CD4-positive, alpha-beta memory T cell (primary cell): Measurements from ENCODE around the gene ZNF614. TPM values are rescaled to one million over a fixed set of nuclear protein-coding genes. Genes with fewer than 3 reads are reported as not detected.
"Not testable (repeated sequence)": the region's sequence is repeated elsewhere in the genome, so short reads cannot be mapped to it uniquely, and the experiment has no call there.

Source experiments
- CTCF ChIA-PET: fragments of 350-600 bp; sonication (Branson Sonifier 250); formaldehyde crosslinking; loops from one replicate; lab custom pipeline; 2021; ENCODE audit warnings: inconsistent platforms; ENCODE audit not compliant: partially characterized antibody; lab: Charles Lee
- POLR2A ChIA-PET: fragments of 350-600 bp; sonication (Branson Sonifier 250); formaldehyde crosslinking; loops from one replicate; lab custom pipeline; 2021; ENCODE audit not compliant: partially characterized antibody; lab: Charles Lee
- DNase-seq, 5 donors: peaks; one replicate each; pipeline versions ENCODE4 v3.0.0 to v3.0.0-alpha.2; 2020 to 2022; ENCODE audit warnings: mixed read lengths in 1 of 5
- H3K27ac ChIP-seq: one replicate; pipeline ENCODE4 v1.7.0; 2013; ENCODE audit warnings: low read depth, low read length
- H3K27me3 ChIP-seq: 2 replicates; pipeline ENCODE4 v1.7.0; 2013; ENCODE audit warnings: mild to moderate bottlenecking, low read length, moderate library complexity; ENCODE audit not compliant: insufficient read depth
- H3K36me3 ChIP-seq: 2 replicates; pipeline ENCODE4 v1.7.0; 2013; ENCODE audit warnings: mild to moderate bottlenecking, low read length, moderate library complexity; ENCODE audit not compliant: insufficient read depth
- H3K4me1 ChIP-seq: 2 replicates; pipeline ENCODE4 v1.7.0; 2013; ENCODE audit warnings: mild to moderate bottlenecking, low read length, moderate library complexity; ENCODE audit not compliant: insufficient read depth
- H3K4me3 ChIP-seq, 2 donors: one replicate each; pipeline ENCODE4 v1.7.0; 2013; ENCODE audit warnings: low read length in 2 of 2, mild to moderate bottlenecking in 1 of 2
- H3K9me3 ChIP-seq, 2 donors: one replicate each; pipeline ENCODE4 v1.7.0; 2013; ENCODE audit warnings: low read length in 2 of 2, control low read depth in 1 of 2; ENCODE audit not compliant: control insufficient read depth in 1 of 2
- H3K27ac Mint-ChIP-seq, 7 donors: one replicate each; pipeline ENCODE4 v1.8.0; 2020 to 2021; ENCODE audit warnings: mixed read lengths in 7 of 7, mild to moderate bottlenecking in 6 of 7, inconsistent platforms in 3 of 7, moderate library complexity in 3 of 7
- H3K27me3 Mint-ChIP-seq, 2 donors: one replicate each; pipeline ENCODE4 v1.8.0; 2020 to 2021; ENCODE audit warnings: mixed read lengths in 2 of 2
- H3K36me3 Mint-ChIP-seq, 2 donors: one replicate each; pipeline ENCODE4 v1.8.0; 2020 to 2021; ENCODE audit warnings: mixed read lengths in 2 of 2, inconsistent platforms in 1 of 2, mild to moderate bottlenecking in 1 of 2
- H3K4me1 Mint-ChIP-seq, 4 donors: one replicate each; pipeline ENCODE4 v1.8.0; 2020 to 2021; ENCODE audit warnings: mixed read lengths in 4 of 4, mild to moderate bottlenecking in 1 of 4
- H3K4me3 Mint-ChIP-seq, 8 donors: one replicate each; pipeline ENCODE4 v1.8.0; 2020 to 2021; ENCODE audit warnings: mixed read lengths in 8 of 8, mild to moderate bottlenecking in 7 of 8, moderate library complexity in 6 of 8, inconsistent platforms in 3 of 8
- H3K9me3 Mint-ChIP-seq, 8 donors: one replicate each; pipeline ENCODE4 v1.8.0; 2020 to 2021; ENCODE audit warnings: mixed read lengths in 8 of 8, mild to moderate bottlenecking in 5 of 8, inconsistent platforms in 3 of 8, moderate library complexity in 1 of 8
- intact Hi-C: fragments of 100-400 bp; cut with micrococcal nuclease; formaldehyde crosslinking; loops from one replicate; pipeline ENCODE4 v1.15.1; 2023
- polyA plus RNA-seq, 2 donors: library from polyadenylated mRNA; unstranded; fragments of 300-500 nt; fragmentation: Illumina TruSeq; gene quantifications; one replicate each; pipeline ENCODE4 v1.2.3, GENCODE V29; 2021
- total RNA-seq, 2 experiments: library from RNA; stranded (reverse); gene quantifications; one replicate each; pipeline ENCODE4 v1.2.3, GENCODE V29; 2021

Gene ZNF614
- total and polyA plus RNA-seq, 4 experiments from 2014 or later: 1.9 to 12.3 (median 9.2) TPM

DNA sequence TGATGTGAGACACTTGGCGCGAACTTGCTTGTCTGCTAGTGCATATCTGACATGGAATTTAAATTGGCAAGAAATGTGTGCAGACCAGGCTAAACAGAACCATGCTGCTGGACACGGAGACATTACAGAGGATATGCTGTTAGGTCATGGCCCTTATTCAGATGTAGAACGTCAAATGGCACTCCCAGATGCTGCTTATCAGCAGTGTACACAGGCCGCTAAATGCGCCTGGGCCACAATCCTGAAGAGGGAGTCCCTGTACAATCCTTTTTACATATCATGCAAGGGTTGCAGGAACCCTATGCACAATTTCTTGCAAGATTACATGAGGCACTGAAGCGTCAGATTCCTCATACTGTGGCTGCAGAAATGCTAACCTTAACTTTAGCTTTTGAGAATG lies 50.8 kb downstream of the ZNF614 start:
- H3K27ac Mint-ChIP-seq: no peak overlapping the region
- intact Hi-C loops: no loop called here
- H3K27ac ChIP-seq: no peak overlapping the region

GRCh38 chr19:51976852-51977251 lies 51.3 kb downstream of the ZNF614 start:
- Mint-ChIP-seq H3K36me3 (peaks cover 86 to 95% of the 10 kb centered on the region in 2 donors), H3K4me1 (peaks cover 0 to 10% (median under 1%) of the 10 kb centered on the region in 4 donors), H3K9me3 (peaks cover 0 to 99% (median 89%) of the 10 kb centered on the region in 8 donors), H3K27ac (no peak overlapping the region), H3K4me3 (no peak overlapping the region), H3K27me3 (no peaks in the 10 kb centered on the region)
- DNase-seq: no peak
- ChIA-PET CTCF (no interaction called here), POLR2A (no interaction called here)
- Histone ChIP-seq H3K9me3 (peaks cover 22 to 80% of the 10 kb centered on the region in 2 donors), H3K4me1 (no peaks in the 10 kb centered on the region), H3K4me3 (no peak overlapping the region), H3K27me3 (no peaks in the 10 kb centered on the region), H3K27ac (no peak overlapping the region), H3K36me3 (peaks cover 35% of the 10 kb centered on the region)
- intact Hi-C loops: no loop called here

More for the DNA sequence above, 50.8 kb downstream of the ZNF614 start:
- Mint-ChIP-seq H3K36me3 (peaks cover 86 to 93% of the 10 kb centered on the region in 2 donors), H3K9me3 (peaks cover 0 to 98% (median 88%) of the 10 kb centered on the region in 8 donors), H3K27me3 (no peaks in the 10 kb centered on the region), H3K4me3 (peak overlapping the region in 1 of 8 donors; percentile 10), H3K4me1 (peaks cover 0 to 10% (median 0%) of the 10 kb centered on the region in 4 donors)
- ChIA-PET POLR2A (no interaction called here), CTCF (no interaction called here)
- peaks cover 33% of the 10 kb centered on the region for H3K36me3 ChIP-seq
- H3K4me1 ChIP-seq: no peaks in the 10 kb centered on the region
- H3K27me3 ChIP-seq: no peaks in the 10 kb centered on the region
- DNase-seq: no peak
- H3K9me3 ChIP-seq: peaks cover 19 to 75% of the 10 kb centered on the region in 2 donors
- H3K4me3 ChIP-seq: no peak overlapping the region

DNA sequence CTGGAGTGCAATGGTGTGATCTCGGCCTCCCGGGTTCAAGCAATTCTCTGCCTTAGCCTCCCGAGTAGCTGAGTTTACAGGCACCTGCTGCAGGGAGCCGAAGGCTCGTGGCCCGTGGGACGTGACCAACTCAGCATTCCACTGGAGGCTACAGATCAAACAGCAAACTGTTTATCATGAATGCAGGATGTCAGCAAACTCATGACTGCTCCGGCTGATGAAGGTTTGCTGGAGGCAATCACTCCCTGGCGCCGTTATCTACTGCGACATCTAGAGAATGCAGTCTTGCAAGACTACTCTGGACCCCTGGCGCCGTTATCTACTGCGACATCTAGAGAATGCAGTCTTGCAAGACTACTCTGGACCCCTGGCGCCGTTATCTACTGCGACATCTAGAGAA lies 52.4 kb downstream of the ZNF614 start:
- H3K4me3 Mint-ChIP-seq, POLR2A ChIA-PET, DNase-seq, CTCF ChIA-PET, H3K4me1 ChIP-seq, H3K27ac ChIP-seq, H3K4me3 ChIP-seq, intact Hi-C loops, H3K27me3 Mint-ChIP-seq, H3K27ac Mint-ChIP-seq, H3K27me3 ChIP-seq: not testable (repeated sequence)
- Mint-ChIP-seq H3K36me3 (peaks cover 87 to 95% of the 10 kb centered on the region in 2 donors), H3K4me1 (peaks cover 0 to 10% (median under 1%) of the 10 kb centered on the region in 4 donors), H3K9me3 (peaks cover 0 to 99% (median 91%) of the 10 kb centered on the region in 8 donors)
- Histone ChIP-seq H3K36me3 (peaks cover 46% of the 10 kb centered on the region), H3K9me3 (peaks cover 32 to 85% of the 10 kb centered on the region in 2 donors)

- peaks cover 74 to 86% of the 10 kb centered on the region in 2 donors for H3K36me3 Mint-ChIP-seq
- H3K27me3 Mint-ChIP-seq: no peaks in the 10 kb centered on the region
- Histone ChIP-seq H3K27ac (no peak overlapping the region), H3K36me3 (peaks cover 64% of the 10 kb centered on the region), H3K4me3 (peak overlapping the region; percentile 26 to 39), H3K27me3 (no peaks in the 10 kb centered on the region), H3K4me1 (no peaks in the 10 kb centered on the region), H3K9me3 (peaks cover 36 to 82% of the 10 kb centered on the region in 2 donors)
- intact Hi-C loops: no loop called here
- peaks cover 0 to 95% (median 87%) of the 10 kb centered on the region in 8 donors for H3K9me3 Mint-ChIP-seq
- H3K27ac Mint-ChIP-seq: no peak overlapping the region
- H3K4me1 Mint-ChIP-seq: peaks cover 0 to 1% (median 0%) of the 10 kb centered on the region in 4 donors
- H3K4me3 Mint-ChIP-seq: peak overlapping the region in 3 of 8 donors; percentile 36 to 49 (median 38)
- ChIA-PET CTCF (no interaction called here), POLR2A (no interaction called here)
- peak in 4 of 5 donors; percentile 7 to 17 (median 11) for DNase-seq
Observed at GRCh38 chr19:51971624-51972023, 56.6 kb downstream of the ZNF614 start.

DNA sequence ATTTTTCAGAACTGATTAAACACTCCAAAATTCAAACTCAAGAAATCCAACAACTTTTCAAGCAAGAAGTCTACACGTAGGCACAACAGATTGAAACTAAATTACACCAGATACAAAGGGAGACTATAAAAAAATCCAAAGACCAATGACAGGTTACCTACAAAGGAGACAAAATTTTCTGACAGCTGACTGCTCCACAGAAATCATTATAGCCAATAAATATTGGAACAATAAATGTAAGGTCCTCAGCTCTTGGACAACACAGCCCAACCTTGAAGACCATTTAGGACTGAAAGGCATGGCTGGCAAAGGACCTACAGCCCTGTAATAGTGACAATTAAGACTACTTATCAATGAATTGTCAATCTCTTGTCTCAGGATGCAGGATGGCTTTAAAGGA lies 57.5 kb downstream of the ZNF614 start:
- CTCF ChIA-PET: no interaction called here
- Mint-ChIP-seq H3K36me3 (peaks cover 71 to 87% of the 10 kb centered on the region in 2 donors), H3K27ac (no peak overlapping the region), H3K4me3 (peak overlapping the region in 1 of 8 donors; percentile 20), H3K9me3 (peaks cover 0 to 97% (median 87%) of the 10 kb centered on the region in 8 donors), H3K4me1 (peaks cover 0 to 1% (median 0%) of the 10 kb centered on the region in 4 donors), H3K27me3 (no peaks in the 10 kb centered on the region)
- intact Hi-C loops: no loop called here
- H3K4me1 ChIP-seq: no peaks in the 10 kb centered on the region
- peaks cover 39 to 82% of the 10 kb centered on the region in 2 donors for H3K9me3 ChIP-seq
- no peaks in the 10 kb centered on the region for H3K27me3 ChIP-seq
- DNase-seq: no peak
- POLR2A ChIA-PET: no interaction called here
- no peak overlapping the region for H3K27ac ChIP-seq
- H3K36me3 ChIP-seq: peaks cover 73% of the 10 kb centered on the region
- peak overlapping the region; percentile 26 to 39 for H3K4me3 ChIP-seq

DNA sequence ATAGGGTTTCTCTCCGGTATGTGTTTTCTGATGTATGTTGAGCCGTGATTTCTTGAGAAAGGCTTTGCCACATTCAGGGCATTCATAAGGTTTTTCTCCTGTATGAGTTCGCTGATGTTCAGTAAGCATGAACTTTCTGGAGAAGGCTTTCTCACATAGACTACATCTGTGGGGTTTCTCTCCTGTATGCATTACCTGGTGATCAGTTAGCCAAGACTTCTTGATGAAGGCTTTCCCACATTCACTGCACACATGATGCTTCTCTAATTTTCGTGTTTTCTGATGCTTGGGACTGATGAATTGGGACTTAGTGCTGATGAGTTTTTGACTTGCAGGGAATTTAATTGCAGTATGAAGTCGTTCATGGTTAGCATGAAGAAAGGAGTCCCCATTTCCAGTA lies 62.6 kb downstream of the ZNF614 start:
- Histone ChIP-seq H3K36me3 (peaks cover 47% of the 10 kb centered on the region), H3K4me1 (no peaks in the 10 kb centered on the region), H3K27ac (no peak overlapping the region), H3K9me3 (peaks cover 17 to 88% of the 10 kb centered on the region in 2 donors), H3K4me3 (peak overlapping the region in 1 of 2 donors; percentile 17), H3K27me3 (no peaks in the 10 kb centered on the region)
- POLR2A ChIA-PET: no interaction called here
- H3K36me3 Mint-ChIP-seq: peaks cover 75 to 81% of the 10 kb centered on the region in 2 donors
- CTCF ChIA-PET: no interaction called here
- no peak for DNase-seq
- H3K4me3 Mint-ChIP-seq: no peak overlapping the region
- peaks cover 3 to 99% (median 89%) of the 10 kb centered on the region in 8 donors for H3K9me3 Mint-ChIP-seq
- intact Hi-C loops: no loop called here
- no peaks in the 10 kb centered on the region for H3K27me3 Mint-ChIP-seq
- H3K4me1 Mint-ChIP-seq: no peaks in the 10 kb centered on the region
- H3K27ac Mint-ChIP-seq: no peak overlapping the region
